ENCODE measurements around the gene HLA-DRB1. TPM values are rescaled to one million over a fixed set of nuclear protein-coding genes. Genes with fewer than 3 reads are reported as not detected.

The HLA-DRB1 gene
- total RNA-seq, 2 experiments from 2014 or later: 111 to 132 TPM

DNA sequence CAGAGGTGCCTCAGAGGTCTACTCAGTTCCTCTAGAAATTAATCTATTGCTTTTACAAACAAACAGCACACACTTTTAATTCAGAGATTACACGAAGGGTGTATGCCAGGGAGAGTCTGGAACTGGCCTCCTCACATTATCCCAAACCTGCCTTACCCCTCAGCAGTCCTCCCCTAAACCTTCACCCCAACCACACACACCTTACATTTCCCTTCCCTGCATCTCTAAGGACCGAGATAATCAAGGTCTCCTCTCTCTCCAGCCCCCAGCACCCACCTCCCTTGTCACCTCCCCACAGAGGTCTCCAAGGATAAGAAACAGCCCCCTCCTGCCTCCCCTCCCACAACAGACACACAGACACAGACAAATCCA is 6.1 kb downstream of the HLA-DRB1 start:
- POLR2A ChIA-PET: no interaction called here
- no peak overlapping the region for H3K27ac ChIP-seq (ENCODE audit: low read depth, low read length, poor library complexity, severe bottlenecking)
- H3K4me2 ChIP-seq (ENCODE audit: low read length): no peak overlapping the region
- H2AFZ ChIP-seq (ENCODE audit: low read length): no peak overlapping the region
- no peaks in the 10 kb centered on the region for H3K9me2 ChIP-seq (ENCODE audit: insufficient read depth, low read length)
- BruUV-seq (replicated peaks): no TSS peak
- H3K36me3 ChIP-seq (ENCODE audit: insufficient read depth, low read length): peaks cover 34% of the 10 kb centered on the region
- DNase-seq (ENCODE audit: low spot score): no peak
- no peaks in the 10 kb centered on the region for H3K9me3 ChIP-seq (ENCODE audit: low read length)
- peaks cover 24% of the 10 kb centered on the region; the same call in 1 of the 2 replicates for H3K79me2 ChIP-seq (ENCODE audit: insufficient read depth, low read depth, low read length)
- peaks cover 18% of the 10 kb centered on the region for H3K4me1 ChIP-seq (ENCODE audit: insufficient read depth, low read length, poor library complexity, severe bottlenecking)
- CTCF ChIA-PET (ENCODE audit: unreplicated experiment): no interaction called here
- no peak overlapping the region for H3K4me3 ChIP-seq (ENCODE audit: low read depth, low read length, poor library complexity, severe bottlenecking)
- intact Hi-C loops (cut with micrococcal nuclease; ENCODE audit: unreplicated experiment): no loop called here
- H4K20me1 ChIP-seq (ENCODE audit: insufficient read depth, low read length): no peaks in the 10 kb centered on the region
- TF ChIP-seq CTCF (conservative IDR thresholded peaks at IDR 0.05; ENCODE audit: low read length) (no peak), EZH2phosphoT487 (IDR thresholded peaks at IDR 0.05; ENCODE audit: borderline replicate concordance, low read depth, low read length) (no peak)

DNA sequence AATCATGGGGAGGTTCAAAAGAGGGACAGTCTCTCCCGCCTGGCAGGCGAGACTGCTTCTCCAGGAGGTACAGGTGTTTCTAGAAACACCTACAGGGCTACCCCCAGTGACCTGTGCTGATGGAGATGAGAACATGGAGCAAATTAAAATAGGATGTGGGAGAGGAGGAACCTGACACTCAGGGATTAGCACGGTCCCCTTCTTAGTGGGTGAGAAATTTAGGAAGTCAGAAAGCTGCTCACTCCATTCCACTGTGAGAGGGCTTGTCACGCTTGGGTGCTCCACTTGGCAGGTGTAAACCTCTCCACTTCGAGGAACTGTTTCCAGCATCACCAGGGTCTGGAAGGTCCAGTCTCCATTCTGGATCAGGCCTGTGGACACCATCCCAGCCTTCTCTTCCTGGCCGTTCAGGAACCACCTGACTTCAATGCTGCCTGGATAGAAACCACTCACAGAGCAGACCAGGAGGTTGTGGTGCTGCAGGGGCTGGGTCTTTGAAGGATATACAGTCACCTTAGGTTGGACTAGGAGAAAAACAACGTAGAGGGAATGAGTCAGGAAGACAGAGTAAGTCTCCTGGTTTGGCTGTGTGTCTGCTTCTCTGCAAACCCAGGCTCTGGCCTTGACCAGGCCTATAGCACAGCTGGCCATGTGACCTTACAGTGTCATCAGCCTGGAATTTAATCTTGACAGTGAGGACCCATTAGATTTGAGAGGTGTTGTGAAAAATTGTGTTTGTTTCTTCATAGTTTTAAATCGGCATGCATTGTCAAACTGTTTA is 8.1 kb downstream of the HLA-DRB1 start:
- CTCF ChIA-PET (ENCODE audit: unreplicated experiment): no interaction called here
- H3K36me3 ChIP-seq (ENCODE audit: insufficient read depth, low read length): peaks cover 46% of the 10 kb centered on the region
- no peak overlapping the region for H2AFZ ChIP-seq (ENCODE audit: low read length)
- H3K4me1 ChIP-seq (ENCODE audit: insufficient read depth, low read length, poor library complexity, severe bottlenecking): peaks cover 14% of the 10 kb centered on the region
- no peak overlapping the region for H3K27ac ChIP-seq (ENCODE audit: low read depth, low read length, poor library complexity, severe bottlenecking)
- BruUV-seq (replicated peaks): no TSS peak
- no peak for DNase-seq (ENCODE audit: low spot score)
- no peak overlapping the region for H3K4me3 ChIP-seq (ENCODE audit: low read depth, low read length, poor library complexity, severe bottlenecking)
- intact Hi-C loops (cut with micrococcal nuclease; ENCODE audit: unreplicated experiment): no loop called here
- peaks cover 12% of the 10 kb centered on the region; the same call in 1 of the 2 replicates for H3K79me2 ChIP-seq (ENCODE audit: insufficient read depth, low read depth, low read length)
- no peaks in the 10 kb centered on the region for H4K20me1 ChIP-seq (ENCODE audit: insufficient read depth, low read length)
- no peaks in the 10 kb centered on the region for H3K9me3 ChIP-seq (ENCODE audit: low read length)
- no peak overlapping the region for H3K4me2 ChIP-seq (ENCODE audit: low read length)
- no peaks in the 10 kb centered on the region for H3K9me2 ChIP-seq (ENCODE audit: insufficient read depth, low read length)
- TF ChIP-seq EZH2phosphoT487 (IDR thresholded peaks at IDR 0.05; ENCODE audit: borderline replicate concordance, low read depth, low read length) (no peak), CTCF (conservative IDR thresholded peaks at IDR 0.05; ENCODE audit: low read length) (no peak)
- POLR2A ChIA-PET: no interaction called here

- BruUV-seq (replicated peaks): no TSS peak
- H3K4me1 ChIP-seq (ENCODE audit: insufficient read depth, low read length, poor library complexity, severe bottlenecking): peaks cover 9% of the 10 kb centered on the region
- no peaks in the 10 kb centered on the region for H3K9me3 ChIP-seq (ENCODE audit: low read length)
- no peak overlapping the region for H2AFZ ChIP-seq (ENCODE audit: low read length)
- no peak overlapping the region for H3K4me3 ChIP-seq (ENCODE audit: low read depth, low read length, poor library complexity, severe bottlenecking)
- no peak for TF ChIP-seq CTCF (conservative IDR thresholded peaks at IDR 0.05; ENCODE audit: low read length)
- TF ChIP-seq EZH2phosphoT487 (IDR thresholded peaks at IDR 0.05; ENCODE audit: borderline replicate concordance, low read depth, low read length): no peak
- no peak overlapping the region for H3K4me2 ChIP-seq (ENCODE audit: low read length)
- H3K79me2 ChIP-seq (ENCODE audit: insufficient read depth, low read depth, low read length): peaks cover 5% of the 10 kb centered on the region; the same call in 1 of the 2 replicates
- intact Hi-C loops (cut with micrococcal nuclease; ENCODE audit: unreplicated experiment): loop anchor here (1.0 kb wide), 1 partner anchor 26 kb away; no protein-coding TSS in a partner anchor
- no peak overlapping the region for H3K27ac ChIP-seq (ENCODE audit: low read depth, low read length, poor library complexity, severe bottlenecking)
- ChIA-PET CTCF (ENCODE audit: unreplicated experiment) (no interaction called here), POLR2A (no interaction called here)
- no peaks in the 10 kb centered on the region for H4K20me1 ChIP-seq (ENCODE audit: insufficient read depth, low read length)
- peaks cover 50% of the 10 kb centered on the region for H3K36me3 ChIP-seq (ENCODE audit: insufficient read depth, low read length)
- no peaks in the 10 kb centered on the region for H3K9me2 ChIP-seq (ENCODE audit: insufficient read depth, low read length)
- DNase-seq (ENCODE audit: low spot score): no peak
Observed at GRCh38 chr6:32580593-32580992, 9.1 kb downstream of the HLA-DRB1 start.
